Stimulated activated CD4-positive, alpha-beta T cell treated with anti-CD3 and anti-CD28 coated beads, Interleukin-12 subunit alpha, Interleukin-12 subunit beta, amount 100 ng/mL, for 4 hours (primary cell): Measurements from ENCODE around the gene ARMC2.
"Not testable (repeated sequence)": the region's sequence is repeated elsewhere in the genome, so short reads cannot be mapped to it uniquely, and the experiment has no call there.

Experiments
- DNase-seq: peaks from one replicate; pipeline ENCODE4 v3.0.0-alpha.2; 2020

ARMC2 gene

GRCh38 chr6:108836061-108836460 is 12.2 kb upstream of the ARMC2 start:
- DNase-seq: no peak

GRCh38 chr6:108837236-108837971 is 10.8 kb upstream of the ARMC2 start:
- no peak for DNase-seq

GRCh38 chr6:108838101-108838717 is 10.0 kb upstream of the ARMC2 start:
- DNase-seq: no peak

- DNase-seq: no peak
Measured at GRCh38 chr6:108839083-108839642, 9.1 kb upstream of the ARMC2 start.

GRCh38 chr6:108840919-108841318 is 7.3 kb upstream of the ARMC2 start:
- no peak for DNase-seq

GRCh38 chr6:108841377-108841855 is 6.8 kb upstream of the ARMC2 start:
- DNase-seq: no peak

- no peak for DNase-seq
Measured at GRCh38 chr6:108844135-108844534, 4.1 kb upstream of the ARMC2 start.

GRCh38 chr6:108845145-108845544 is 3.1 kb upstream of the ARMC2 start:
- DNase-seq: no peak

- DNase-seq: no peak
Measured at GRCh38 chr6:108846101-108846500, 2.1 kb upstream of the ARMC2 start.

- DNase-seq: no peak
Measured at GRCh38 chr6:108846628-108847027, 1.6 kb upstream of the ARMC2 start.

GRCh38 chr6:108847738-108848115 is 495 bp upstream of the ARMC2 start:
- no peak for DNase-seq

GRCh38 chr6:108850669-108851465 is 2.6 kb downstream of the ARMC2 start:
- DNase-seq: no peak

- DNase-seq: no peak
Measured at GRCh38 chr6:108851756-108852155, 3.5 kb downstream of the ARMC2 start.

GRCh38 chr6:108853077-108853476 is 4.9 kb downstream of the ARMC2 start:
- no peak for DNase-seq

- DNase-seq: no peak
Measured at GRCh38 chr6:108862479-108863191, 14.4 kb downstream of the ARMC2 start.

GRCh38 chr6:108865751-108866286 is 17.6 kb downstream of the ARMC2 start:
- not testable (repeated sequence) for DNase-seq

GRCh38 chr6:108866798-108867197 is 18.6 kb downstream of the ARMC2 start:
- no peak for DNase-seq

GRCh38 chr6:108868647-108869046 is 20.4 kb downstream of the ARMC2 start:
- DNase-seq: no peak

- no peak for DNase-seq
Measured at GRCh38 chr6:108869876-108870275, 21.7 kb downstream of the ARMC2 start.

GRCh38 chr6:108870357-108870756 is 22.1 kb downstream of the ARMC2 start:
- DNase-seq: no peak

- no peak for DNase-seq
Measured at GRCh38 chr6:108872141-108872557, 23.9 kb downstream of the ARMC2 start.

- no peak for DNase-seq
Measured at GRCh38 chr6:108872575-108872974, 24.4 kb downstream of the ARMC2 start.
